GM18507 (cell line): Measurements from ENCODE around the gene LRMDA.

Source experiments
- DNase-seq: peaks from one replicate; pipeline ENCODE4 v3.0.0; 2011; ENCODE audit warnings: low read depth; ENCODE audit not compliant: insufficient read length; ENCODE audit errors: extremely low spot score
- FAIRE-seq: peaks from 2 replicates; lab custom pipeline; 2011; peaks lifted over from hg19 to GRCh38; lab: Jason Lieb, UNC

Gene LRMDA

GRCh38 chr10:76001019-76001418 lies 569.6 kb downstream of the LRMDA start:
- no peak for DNase-seq
- FAIRE-seq: no peak

DNA sequence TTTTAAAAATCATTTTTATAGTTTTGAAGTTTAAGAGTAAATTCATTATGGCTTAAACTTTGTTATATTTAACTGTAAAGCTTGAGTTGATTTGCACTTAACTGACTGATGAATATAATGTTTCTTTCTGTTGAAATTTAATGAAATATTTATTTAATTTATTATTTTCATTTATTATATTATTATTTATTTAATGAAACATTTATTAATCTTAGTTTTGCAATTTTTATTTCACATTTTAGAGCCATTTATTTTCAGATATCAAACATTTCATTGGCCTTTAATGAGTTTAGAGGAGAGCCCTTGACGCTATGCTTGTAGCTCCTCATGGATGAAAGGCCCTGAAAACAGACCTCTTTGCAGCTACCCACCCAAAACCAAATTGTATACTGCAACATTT lies 570.0 kb downstream of the LRMDA start:
- DNase-seq: no peak
- no peak for FAIRE-seq

DNA sequence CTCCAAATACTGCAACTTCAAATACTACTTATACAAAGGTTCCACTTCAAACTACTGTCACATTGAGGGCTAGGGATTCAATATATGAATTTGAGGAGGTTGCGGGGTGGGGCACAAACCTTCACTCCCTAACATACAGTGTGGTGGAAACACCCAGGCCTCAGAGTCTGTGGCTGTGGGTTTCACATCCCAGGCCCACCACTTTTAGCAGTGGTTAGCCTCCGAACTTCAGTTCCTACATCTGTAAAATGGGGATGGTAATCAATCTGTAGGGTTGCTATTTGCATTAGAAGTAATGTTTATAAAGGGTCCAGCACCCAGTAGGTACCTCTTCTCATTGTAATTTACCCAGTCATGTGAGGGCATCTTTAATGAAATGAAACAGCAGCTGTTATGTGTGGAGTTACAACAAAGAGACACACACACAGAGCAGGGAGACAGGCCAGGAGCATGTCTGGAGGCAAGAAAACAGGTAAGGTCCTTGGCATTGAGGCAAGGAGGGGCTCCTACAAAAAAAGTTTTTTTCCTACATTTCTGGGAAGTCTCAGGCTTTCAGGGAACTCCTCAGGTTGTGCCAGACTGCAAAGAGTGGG lies 570.9 kb downstream of the LRMDA start:
- DNase-seq: no peak
- no peak for FAIRE-seq

DNA sequence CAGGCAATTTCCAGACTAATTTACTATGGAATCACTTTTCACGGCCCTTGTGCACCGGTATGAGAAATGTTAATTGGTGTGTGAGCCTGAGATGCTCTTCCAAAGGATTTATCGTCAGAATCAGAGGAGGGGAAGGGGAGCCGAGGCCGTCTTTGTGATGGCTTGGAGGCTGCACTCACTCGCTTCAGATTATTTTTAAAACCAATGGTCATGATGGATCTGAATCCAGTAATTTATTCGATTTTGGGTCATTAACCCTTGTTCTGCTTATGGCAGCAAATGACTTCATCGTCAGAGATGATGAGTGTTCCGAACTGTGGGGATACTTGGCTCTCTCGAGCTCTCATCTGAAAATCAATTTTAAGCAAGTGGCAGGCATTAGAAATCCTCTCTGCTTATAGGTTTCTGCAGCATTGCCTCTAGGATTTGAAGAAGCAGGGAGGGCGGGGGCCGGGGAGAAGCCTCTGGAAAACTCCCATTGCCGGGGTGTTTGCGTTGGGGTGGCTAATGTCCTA lies 576.3 kb downstream of the LRMDA start:
- FAIRE-seq (no peak), DNase-seq (no peak)

- no peak for DNase-seq
These were observed 578.1 kb downstream of the LRMDA start for GRCh38 chr10:76009531-76009930.

DNA sequence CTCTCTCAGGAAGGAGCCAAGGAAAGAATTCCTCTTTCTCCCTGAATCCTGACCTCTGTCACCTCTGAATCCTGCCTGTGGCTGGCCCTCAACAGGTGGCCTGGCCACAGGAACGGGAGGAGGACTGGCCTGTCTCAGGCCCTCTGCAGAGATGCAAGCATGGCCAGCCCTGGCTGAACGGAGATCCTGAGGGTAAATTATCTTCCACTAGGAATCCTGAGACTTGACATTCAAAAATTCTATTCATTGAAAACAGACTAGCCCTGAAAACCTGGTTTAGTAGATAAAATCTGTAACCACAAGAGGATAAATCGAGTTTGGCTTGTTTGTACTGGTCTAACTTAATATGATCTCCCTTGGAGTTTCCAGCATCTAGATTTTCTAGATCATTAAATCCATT lies 579.3 kb downstream of the LRMDA start:
- FAIRE-seq (no peak), DNase-seq (no peak)

More at GRCh38 chr10:76009531-76009930, 578.1 kb downstream of the LRMDA start:
- FAIRE-seq: no peak

GRCh38 chr10:76012716-76013327 lies 581.4 kb downstream of the LRMDA start:
- no peak for DNase-seq
- FAIRE-seq: no peak

- DNase-seq (no peak), FAIRE-seq (no peak)
These were observed 583.8 kb downstream of the LRMDA start for GRCh38 chr10:76015245-76015644.

DNA sequence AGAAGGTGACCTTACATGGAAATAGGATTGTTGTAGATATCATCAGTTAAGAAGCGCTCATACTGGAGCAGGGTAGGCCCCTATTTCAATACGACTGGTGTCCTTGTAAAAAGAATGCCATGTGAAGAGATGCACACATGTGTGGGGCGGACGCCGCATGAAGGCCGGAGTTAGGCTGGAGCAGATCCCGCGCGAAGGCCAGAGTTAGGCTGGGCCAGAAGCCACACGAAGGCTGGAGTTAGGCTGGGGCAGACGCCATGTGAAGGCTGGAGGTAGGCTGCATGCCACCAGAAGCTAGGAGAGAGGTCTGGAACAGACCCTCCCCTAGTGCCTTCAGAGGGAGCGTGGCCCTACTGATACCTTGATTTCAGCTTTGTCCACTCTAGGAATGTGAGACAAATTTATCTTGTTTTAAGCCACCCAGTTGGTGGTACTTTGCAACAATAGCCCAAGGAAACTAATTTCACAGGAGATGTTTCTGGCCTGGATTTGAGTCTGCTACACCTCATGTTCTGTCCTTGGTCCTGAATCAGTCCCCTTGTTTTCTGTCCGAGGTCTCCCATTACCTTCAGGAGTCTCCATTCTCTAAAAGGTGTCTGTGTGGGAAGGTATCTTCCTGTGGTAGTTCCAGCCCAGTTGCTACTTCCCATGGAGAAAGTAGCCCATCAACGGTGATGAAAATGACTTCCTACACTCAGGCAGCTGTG lies 585.8 kb downstream of the LRMDA start:
- DNase-seq (no peak), FAIRE-seq (no peak)

DNA sequence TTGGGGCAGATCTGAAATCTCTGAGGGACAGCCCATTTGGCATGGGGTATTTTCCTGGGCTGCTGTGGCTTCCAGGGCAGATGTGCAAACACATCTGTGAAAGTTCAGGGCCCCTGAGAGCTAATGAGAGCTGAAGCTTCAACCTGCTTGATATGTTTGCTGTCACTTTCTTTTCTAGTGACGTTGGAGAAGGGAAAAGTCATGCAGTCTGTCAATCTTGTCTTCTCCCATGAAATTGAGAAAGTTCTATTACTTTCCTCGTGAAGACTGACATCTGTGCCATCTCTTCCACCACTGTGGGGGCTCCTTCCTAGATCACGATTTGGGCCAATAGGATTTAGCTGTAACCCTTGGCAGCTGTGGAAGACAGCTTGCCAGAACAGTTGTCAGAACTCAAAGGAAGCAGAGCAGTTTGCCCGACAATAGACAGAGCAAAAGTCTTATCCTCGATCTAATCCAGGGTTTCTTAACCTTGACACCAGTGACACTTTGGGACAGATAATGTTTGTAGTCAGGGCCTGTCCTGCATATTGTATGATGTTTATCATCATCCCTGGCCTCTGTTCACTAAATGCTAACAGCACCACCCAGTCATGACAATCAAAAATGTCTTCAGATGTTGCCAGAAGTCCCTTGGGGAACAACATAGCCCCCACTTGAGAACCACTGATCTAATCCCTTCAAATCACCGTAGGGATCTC lies 586.5 kb downstream of the LRMDA start:
- no peak for FAIRE-seq
- DNase-seq: no peak

DNA sequence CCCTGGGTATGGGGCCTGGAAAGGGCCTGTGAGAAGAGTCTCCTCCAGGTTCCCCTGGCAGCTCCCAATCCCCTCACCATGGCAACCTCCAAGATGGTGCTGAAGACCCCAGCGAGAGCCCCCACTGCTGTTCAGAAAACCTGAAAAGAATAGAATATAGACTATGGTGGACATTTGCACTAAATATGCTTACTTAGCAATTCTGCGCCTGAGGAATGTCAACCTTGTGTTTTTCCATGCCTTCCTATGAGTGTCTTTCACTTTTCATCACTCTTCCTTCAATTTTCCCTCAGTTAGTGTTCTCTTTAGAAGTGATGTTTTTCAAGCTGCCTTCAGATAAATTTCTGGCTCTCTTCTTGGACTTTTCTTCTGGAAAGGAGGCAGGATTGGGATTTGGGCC lies 589.2 kb downstream of the LRMDA start:
- FAIRE-seq: no peak
- DNase-seq: no peak

GRCh38 chr10:76021398-76021797 lies 590.0 kb downstream of the LRMDA start:
- DNase-seq: no peak
- FAIRE-seq: no peak

DNA sequence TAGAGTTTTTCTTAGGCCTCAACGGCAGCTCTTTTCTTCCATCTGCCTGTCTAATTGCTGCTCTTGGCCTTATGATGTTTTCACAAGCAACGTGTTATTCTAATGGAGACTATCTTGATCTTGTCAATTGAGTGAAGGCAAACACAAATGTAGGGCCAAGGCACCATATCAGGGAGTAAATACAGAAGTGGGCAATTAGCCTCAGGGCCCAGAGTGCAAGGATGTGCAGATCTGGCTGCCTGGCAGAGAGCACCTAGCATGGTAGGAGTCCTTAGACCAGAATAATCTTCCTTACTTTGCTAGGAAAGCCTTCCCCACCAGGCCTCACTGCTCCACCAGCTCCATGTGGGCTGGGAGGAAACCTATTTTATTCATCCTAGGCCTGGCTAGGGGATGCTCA lies 590.9 kb downstream of the LRMDA start:
- DNase-seq (no peak), FAIRE-seq (no peak)

DNA sequence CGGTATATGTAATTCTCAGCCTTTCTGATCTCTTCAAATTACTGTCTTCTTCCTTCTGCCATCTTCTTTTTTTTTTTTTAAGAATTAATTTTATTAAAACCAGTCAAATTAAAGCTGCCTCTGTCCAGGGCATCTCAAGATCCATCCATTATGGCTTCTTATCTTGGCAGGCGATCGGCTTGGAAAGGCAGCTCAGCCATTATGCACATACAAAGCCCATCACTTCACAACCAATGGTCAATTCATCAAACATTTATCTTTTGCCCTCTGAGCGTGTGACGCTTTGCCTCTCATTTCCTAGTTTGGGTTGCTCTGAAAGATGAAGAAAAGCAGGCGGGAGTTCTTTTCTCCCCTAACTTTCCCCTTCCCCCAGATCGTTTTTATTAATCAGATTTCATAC lies 591.6 kb downstream of the LRMDA start:
- FAIRE-seq (no peak), DNase-seq (no peak)

GRCh38 chr10:76024460-76025123 lies 593.2 kb downstream of the LRMDA start:
- FAIRE-seq (no peak), DNase-seq (no peak)

DNA sequence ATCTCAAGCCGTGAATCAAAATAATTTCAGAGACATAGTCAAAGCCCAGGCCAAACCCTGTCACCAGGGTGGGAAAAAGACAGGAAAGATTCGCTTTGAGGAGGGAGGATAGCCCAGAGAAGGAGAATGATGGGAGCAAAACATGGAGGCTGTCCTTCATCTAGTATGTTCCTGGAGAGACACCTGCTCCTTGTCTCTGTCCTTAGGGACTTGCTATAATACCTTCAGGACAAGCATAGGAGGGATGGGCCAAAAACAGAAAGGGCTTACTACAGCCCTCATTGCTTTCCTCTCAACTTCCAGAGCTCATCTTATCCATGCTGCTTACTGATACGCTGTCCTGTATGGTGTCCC lies 593.7 kb downstream of the LRMDA start:
- no peak for DNase-seq
- no peak for FAIRE-seq

GRCh38 chr10:76026176-76026771 lies 594.9 kb downstream of the LRMDA start:
- FAIRE-seq: no peak
- DNase-seq: no peak

DNA sequence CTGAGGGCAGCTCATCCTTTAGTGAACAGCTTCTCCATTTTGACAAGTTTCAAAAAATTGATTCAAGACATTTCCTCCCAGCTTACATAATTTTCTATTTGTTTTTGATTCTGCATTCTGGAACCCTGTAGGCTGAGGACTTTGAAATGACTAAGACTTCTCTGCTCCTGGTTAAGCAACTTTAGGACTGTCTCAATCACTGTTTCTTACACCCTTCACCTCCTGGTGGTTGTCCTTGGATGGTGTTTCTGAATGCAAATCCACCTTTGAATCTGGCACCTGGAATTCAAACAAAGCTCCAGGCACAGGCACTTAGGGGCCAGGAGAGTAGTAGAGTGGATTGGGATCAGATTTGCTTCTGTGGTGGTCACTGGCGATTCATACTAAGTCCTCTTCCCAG lies 595.5 kb downstream of the LRMDA start:
- DNase-seq (no peak), FAIRE-seq (no peak)

- FAIRE-seq (no peak), DNase-seq (no peak)
These were observed 598.4 kb downstream of the LRMDA start for GRCh38 chr10:76029782-76030181.

DNA sequence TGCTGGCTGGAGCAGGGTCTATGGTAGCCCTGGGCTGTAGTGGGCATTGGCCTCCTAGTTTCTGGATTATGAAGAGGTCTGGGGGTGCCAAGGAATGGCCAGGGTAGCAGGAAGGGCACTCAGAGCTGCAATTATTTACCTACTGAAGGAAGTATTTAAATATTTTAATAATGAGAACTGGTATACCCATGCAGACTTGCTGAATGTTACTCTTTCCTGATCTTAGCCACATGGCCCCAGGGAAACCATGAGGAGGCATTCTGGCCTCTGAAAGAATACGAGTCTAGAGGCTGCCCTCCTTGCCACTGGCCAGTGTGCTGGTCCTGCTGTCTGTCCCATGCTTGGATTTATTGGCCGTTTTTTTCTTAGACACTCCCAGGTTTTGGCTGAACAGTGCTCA lies 599.7 kb downstream of the LRMDA start:
- FAIRE-seq: no peak

More for the DNA sequence above, 599.7 kb downstream of the LRMDA start:
- no peak for DNase-seq
